A673 (cell line): ENCODE measurements around the gene RNF113B. TPM values are rescaled to one million over a fixed set of nuclear protein-coding genes. Genes with fewer than 3 reads are reported as not detected.

Experiments
- BruUV-seq: library from RNA; stranded (reverse); fragments of 400-500 nt; replicated peaks from 2 replicates; lab custom pipeline; 2021; lab: Mats Ljungman, UMichigan
- CTCF ChIA-PET: fragments of 300-600 bp; sonication (Branson Sonifier 250); formaldehyde crosslinking; loops from one replicate; lab custom pipeline; 2022; ENCODE audit warnings: antibody characterized with exemption; lab: Charles Lee
- POLR2A ChIA-PET: fragments of 300-600 bp; sonication (Branson Sonifier 250); formaldehyde crosslinking; loops from one replicate; lab custom pipeline; 2022; ENCODE audit warnings: antibody characterized with exemption; ENCODE audit not compliant: low non-redundant PET; lab: Charles Lee
- DNase-seq: peaks from one replicate; pipeline ENCODE4 v3.0.0-alpha.2; 2015; ENCODE audit warnings: low spot score
- H3K27ac ChIP-seq: fragments of 200-600 bp; sonication (generic); 2 replicates; pipeline ENCODE4 v1.5.1; 2016; ENCODE audit warnings: mixed run types, low read depth, mild to moderate bottlenecking, mixed read lengths, antibody characterized with exemption, low read length; ENCODE audit not compliant: poor library complexity, severe bottlenecking
- H3K27me3 ChIP-seq: fragments of 200-600 bp; sonication (generic); replicated peaks from 2 replicates; pipeline ENCODE4 v1.6.1; 2017; ENCODE audit warnings: mixed run types, low read depth, mild to moderate bottlenecking, mixed read lengths, antibody characterized with exemption, low read length; ENCODE audit not compliant: insufficient read depth, poor library complexity
- H3K36me3 ChIP-seq: fragments of 200-600 bp; sonication (generic); 2 replicates; pipeline ENCODE4 v1.6.1; 2016; ENCODE audit warnings: mixed run types, mild to moderate bottlenecking, mixed read lengths, antibody characterized with exemption, low read length; ENCODE audit not compliant: insufficient read depth, poor library complexity, severe bottlenecking
- H3K4me1 ChIP-seq: fragments of 200-600 bp; sonication (generic); 2 replicates; pipeline ENCODE4 v1.6.1; 2017; ENCODE audit warnings: mixed run types, mild to moderate bottlenecking, mixed read lengths, antibody characterized with exemption, low read length; ENCODE audit not compliant: insufficient read depth, poor library complexity, severe bottlenecking
- H3K4me3 ChIP-seq: fragments of 200-600 bp; sonication (generic); 2 replicates; pipeline ENCODE4 v1.5.1; 2016; ENCODE audit warnings: low read depth, mixed run types, mild to moderate bottlenecking, mixed read lengths, low read length; ENCODE audit not compliant: poor library complexity, severe bottlenecking
- H3K9me3 ChIP-seq: fragments of 200-600 bp; sonication (generic); 2 replicates; pipeline ENCODE4 v1.6.1; 2016; ENCODE audit warnings: mixed run types, low read depth, mild to moderate bottlenecking, mixed read lengths, antibody characterized with exemption, low read length; ENCODE audit not compliant: poor library complexity, severe bottlenecking
- EZH2 ChIP-seq: fragments of 200-600 bp; sonication (generic); IDR thresholded peaks from 2 replicates; pipeline ENCODE4 v1.6.1; 2017; ENCODE audit warnings: borderline replicate concordance, low read depth, mild to moderate bottlenecking, mixed read lengths, antibody characterized with exemption, low read length; ENCODE audit not compliant: poor library complexity, severe bottlenecking
- intact Hi-C: fragments of 100-400 bp; cut with micrococcal nuclease; formaldehyde crosslinking; loops from one replicate; pipeline ENCODE4 v1.10.0; 2022; ENCODE audit not compliant: unreplicated experiment
- total RNA-seq: library from RNA; stranded (reverse); gene quantifications from 2 replicates; pipeline ENCODE4 v1.2.3, GENCODE V29; 2021
- TF ChIP-seq, protein P1 (sequence below): fragments of 300-800, 200-600 bp; sonication (generic); conservative IDR thresholded peaks from 2 replicates; pipeline ENCODE4 v1.5.1; 2017; ENCODE audit warnings: low read depth, mild to moderate bottlenecking, antibody characterized with exemption, low read length, moderate library complexity, mixed read lengths

Gene RNF113B
- total RNA-seq, 1 experiment from 2014 or later, result not detected

DNA sequence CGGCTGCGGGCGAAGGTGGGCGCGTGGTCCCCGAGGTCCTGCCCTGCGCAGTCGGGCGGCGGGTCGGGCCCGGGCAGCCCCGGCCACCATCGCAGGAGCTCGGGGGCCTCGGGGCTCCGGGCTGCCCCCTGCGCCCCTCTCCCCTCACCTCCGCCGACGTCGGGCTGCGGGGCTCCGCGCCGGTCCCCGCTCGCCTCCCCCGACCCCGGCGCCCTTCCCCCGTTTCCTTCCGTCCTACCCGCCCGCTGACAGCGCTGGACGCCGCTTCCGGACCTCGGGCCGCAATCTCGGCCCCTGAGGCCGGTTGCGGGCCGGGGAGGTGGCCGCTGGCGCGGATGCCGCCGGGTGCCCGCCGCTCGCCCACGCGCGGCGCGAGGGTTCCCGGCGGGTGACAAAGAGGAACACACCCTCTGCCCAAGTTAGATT lies 33.5 kb downstream of the RNF113B start:
- H3K36me3 ChIP-seq, result no peaks in the 10 kb centered on the region
- CTCF ChIA-PET, result no interaction called here
- peaks cover 36% of the 10 kb centered on the region for H3K4me1 ChIP-seq
- intact Hi-C loops, result loop anchor here (5.0 to 10.0 kb wide), 5 partner anchors 74 to 304 kb away; no protein-coding TSS in a partner anchor
- TF ChIP-seq, protein P1, sequence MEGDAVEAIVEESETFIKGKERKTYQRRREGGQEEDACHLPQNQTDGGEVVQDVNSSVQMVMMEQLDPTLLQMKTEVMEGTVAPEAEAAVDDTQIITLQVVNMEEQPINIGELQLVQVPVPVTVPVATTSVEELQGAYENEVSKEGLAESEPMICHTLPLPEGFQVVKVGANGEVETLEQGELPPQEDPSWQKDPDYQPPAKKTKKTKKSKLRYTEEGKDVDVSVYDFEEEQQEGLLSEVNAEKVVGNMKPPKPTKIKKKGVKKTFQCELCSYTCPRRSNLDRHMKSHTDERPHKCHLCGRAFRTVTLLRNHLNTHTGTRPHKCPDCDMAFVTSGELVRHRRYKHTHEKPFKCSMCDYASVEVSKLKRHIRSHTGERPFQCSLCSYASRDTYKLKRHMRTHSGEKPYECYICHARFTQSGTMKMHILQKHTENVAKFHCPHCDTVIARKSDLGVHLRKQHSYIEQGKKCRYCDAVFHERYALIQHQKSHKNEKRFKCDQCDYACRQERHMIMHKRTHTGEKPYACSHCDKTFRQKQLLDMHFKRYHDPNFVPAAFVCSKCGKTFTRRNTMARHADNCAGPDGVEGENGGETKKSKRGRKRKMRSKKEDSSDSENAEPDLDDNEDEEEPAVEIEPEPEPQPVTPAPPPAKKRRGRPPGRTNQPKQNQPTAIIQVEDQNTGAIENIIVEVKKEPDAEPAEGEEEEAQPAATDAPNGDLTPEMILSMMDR, result no peak
- no peak for TF ChIP-seq EZH2
- H3K4me3 ChIP-seq, result peak overlapping the region; percentile 85
- POLR2A ChIA-PET, result no interaction called here
- H3K27ac ChIP-seq, result peak overlapping the region; percentile 82
- no peak for DNase-seq
- no TSS peak for BruUV-seq
- no peaks in the 10 kb centered on the region for H3K27me3 ChIP-seq
- no peaks in the 10 kb centered on the region for H3K9me3 ChIP-seq

DNA sequence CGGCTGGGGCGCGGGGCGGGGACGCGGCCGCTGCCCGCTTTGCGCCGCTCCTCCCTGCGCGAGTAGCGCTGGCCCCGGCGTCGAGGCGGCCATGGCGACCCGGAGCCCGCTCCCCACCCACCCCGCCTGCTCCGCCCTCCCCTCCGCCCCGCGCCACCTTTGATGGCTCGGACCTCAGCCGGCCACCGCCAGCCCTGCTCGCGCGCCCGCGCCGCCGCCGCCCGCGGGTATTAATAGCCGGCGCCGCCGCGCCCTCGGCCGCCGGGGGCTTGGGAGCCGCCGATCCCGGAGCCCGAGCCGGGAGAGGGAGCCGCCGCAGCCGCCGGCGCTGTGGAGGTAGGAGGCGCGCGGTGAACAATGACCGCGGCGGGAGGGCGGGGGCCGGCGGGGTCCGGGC lies 33.9 kb downstream of the RNF113B start:
- BruUV-seq, result no TSS peak
- no peaks in the 10 kb centered on the region for H3K9me3 ChIP-seq
- H3K27me3 ChIP-seq, result no peaks in the 10 kb centered on the region
- peak; percentile 29 for DNase-seq
- intact Hi-C loops, result loop anchor here (5.0 to 10.0 kb wide), 5 partner anchors 74 to 304 kb away; no protein-coding TSS in a partner anchor
- H3K36me3 ChIP-seq, result no peaks in the 10 kb centered on the region
- peaks cover 36% of the 10 kb centered on the region for H3K4me1 ChIP-seq
- POLR2A ChIA-PET, result no interaction called here
- TF ChIP-seq EZH2, result no peak
- TF ChIP-seq, protein P1, result no peak
- peak overlapping the region; percentile 82 for H3K27ac ChIP-seq
- CTCF ChIA-PET, result no interaction called here
- H3K4me3 ChIP-seq, result peak overlapping the region; percentile 85

DNA sequence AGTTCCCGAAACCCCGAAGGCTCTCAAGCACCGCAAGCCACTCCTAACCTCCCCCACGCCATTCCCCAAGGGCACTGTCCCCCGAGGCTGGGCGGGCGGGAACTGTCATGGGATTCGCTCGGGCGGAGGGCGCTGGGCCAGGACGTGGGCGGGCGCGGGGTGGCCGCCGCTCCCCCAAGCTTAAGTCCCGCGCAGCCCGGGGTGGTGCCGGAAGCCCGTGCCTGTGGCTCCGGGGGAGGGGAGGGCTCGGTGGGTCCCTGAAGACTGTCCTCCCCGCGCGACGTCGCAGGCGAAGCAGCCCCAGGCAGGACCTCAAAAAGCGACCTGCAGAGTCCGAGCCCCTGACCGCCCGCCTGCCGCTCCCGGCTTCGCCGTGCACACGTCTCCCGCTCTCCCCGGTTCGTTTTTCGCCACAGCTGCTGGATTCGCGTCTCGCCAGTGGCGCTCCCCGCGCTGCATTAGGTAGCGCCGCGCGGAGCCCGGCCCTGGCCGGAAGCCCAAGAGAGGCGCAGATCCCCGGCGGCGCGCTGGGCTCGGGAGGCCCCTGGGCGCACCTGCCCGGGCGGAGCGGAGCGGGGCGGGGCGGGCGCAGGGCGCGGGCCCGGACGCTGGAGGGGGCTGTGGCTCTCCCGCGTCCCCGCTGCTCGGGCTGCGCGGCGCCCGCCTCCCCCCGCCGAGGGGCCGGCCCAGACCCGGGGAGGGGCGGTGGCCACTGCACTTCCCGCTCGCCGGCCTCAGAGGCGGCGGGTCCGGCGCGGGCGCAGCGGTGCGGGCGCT lies 34.5 kb downstream of the RNF113B start, which contains the start of gene FARP1:
TSS of gene FARP1 (plus strand) at position 715 of the 777 bp plus-strand sequence. CDS start 70,149 bp downstream, outside the sequence.
- TF ChIP-seq EZH2, result no peak
- TF ChIP-seq, protein P1, result no peak
- BruUV-seq, result no TSS peak
- Histone ChIP-seq H3K4me3 (peak within 1 kb of the TSS; percentile 85), H3K27me3 (no peaks in the 10 kb centered on the region), H3K9me3 (no peaks in the 10 kb centered on the region), H3K36me3 (no peaks in the 10 kb centered on the region), H3K27ac (peak within 1 kb of the TSS; percentile 82), H3K4me1 (peaks cover 33% of the 10 kb centered on the region)
- intact Hi-C loops, result loop anchor here (5.0 to 10.0 kb wide), 5 partner anchors 75 to 305 kb away; no protein-coding TSS in a partner anchor
- ChIA-PET POLR2A (no interaction called here), CTCF (interaction anchor here (0.8 kb wide), 1 partner anchor 109 kb away, joined by 4 read pairs; no protein-coding TSS in a partner anchor)
- peak; percentile 84 for DNase-seq
